SKM-1 treated with dmso at 0.1 percent for 144 hours (cell line): ENCODE results near the gene LNX2.
"Not testable (repeated sequence)": the region's sequence is repeated elsewhere in the genome, so short reads cannot be mapped to it uniquely, and the experiment has no call there.

ENCODE experiments used
- DNase-seq: peaks from one replicate; lab custom pipeline; 2025; ENCODE audit not compliant: unreplicated experiment; lab: John Stamatoyannopoulos, UW

The LNX2 gene

DNA sequence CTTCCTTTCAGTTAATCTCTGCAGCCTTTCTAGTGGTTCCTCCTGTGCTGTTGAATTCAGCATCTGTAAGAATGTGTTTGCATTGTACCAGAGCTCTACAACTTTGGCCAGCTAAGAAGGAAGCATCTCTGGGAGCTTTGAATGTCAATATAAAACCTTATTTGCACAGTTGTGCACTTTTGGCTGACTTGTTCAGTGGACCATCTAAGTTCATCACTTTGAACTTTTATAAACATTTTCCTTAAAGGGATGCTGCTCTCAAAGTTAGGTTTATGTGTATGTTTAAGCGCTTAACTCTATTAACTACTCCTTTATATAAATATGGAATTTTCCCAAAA lies 16.9 kb upstream of the LNX2 start:
- no peak for DNase-seq

DNA sequence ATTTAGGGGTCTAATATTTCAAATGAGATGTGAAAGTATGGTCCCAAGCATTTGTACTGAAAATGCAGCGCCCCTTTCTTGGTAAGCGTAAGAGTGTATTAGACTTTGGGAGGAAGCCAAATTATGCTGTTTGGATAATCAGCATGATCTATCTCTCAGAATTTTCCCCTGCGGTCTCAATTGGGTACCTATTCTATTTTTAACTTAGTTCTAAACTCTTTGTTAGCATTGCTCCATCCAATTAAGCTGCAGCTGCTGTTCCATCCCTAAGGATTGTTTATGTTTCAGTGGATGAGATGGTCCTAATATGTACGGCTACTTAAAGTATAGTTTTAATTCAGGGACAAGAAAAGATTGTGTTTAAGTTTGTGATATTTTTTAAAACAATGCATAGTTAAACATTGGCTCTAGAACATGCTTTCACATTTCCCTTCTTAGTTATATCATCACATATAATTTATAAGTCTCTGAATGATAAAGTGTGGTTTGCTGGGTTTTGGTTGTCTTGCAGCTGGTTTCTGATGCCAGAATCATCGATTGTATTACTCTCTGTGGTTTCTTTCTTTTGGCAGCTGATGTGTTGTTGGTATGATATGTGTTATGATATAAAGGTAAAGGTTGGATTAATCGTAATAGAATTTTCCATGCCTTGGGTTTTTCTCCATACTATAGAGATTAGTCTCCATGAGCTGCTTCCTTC lies 16.4 kb upstream of the LNX2 start:
- no peak for DNase-seq

- peak; percentile 64 for DNase-seq
Measured at GRCh38 chr13:27635266-27635665, 14.9 kb upstream of the LNX2 start.

DNA sequence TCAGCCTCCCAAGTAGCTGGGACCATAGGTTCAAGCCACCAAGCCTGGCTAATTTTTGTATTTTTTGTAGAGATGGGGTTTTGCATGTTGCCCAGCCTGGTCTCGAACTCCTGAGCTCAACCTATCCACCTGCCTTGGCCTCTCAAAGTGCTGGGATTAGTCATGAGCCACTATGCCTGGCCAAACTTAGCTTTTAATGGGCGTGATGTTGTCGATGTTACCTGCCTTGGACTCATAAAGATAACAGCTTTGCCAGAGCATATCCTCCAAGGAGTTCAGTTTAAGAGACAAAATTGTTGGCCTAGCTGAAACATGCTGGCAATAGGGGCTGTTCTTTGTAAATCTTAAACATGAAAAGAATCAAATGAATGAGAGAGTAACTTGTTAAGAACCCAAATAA lies 14.5 kb upstream of the LNX2 start:
- DNase-seq, result no peak

GRCh38 chr13:27634231-27634630 lies 13.9 kb upstream of the LNX2 start:
- DNase-seq, result no peak

GRCh38 chr13:27632648-27633047 lies 12.3 kb upstream of the LNX2 start:
- DNase-seq, result no peak

DNA sequence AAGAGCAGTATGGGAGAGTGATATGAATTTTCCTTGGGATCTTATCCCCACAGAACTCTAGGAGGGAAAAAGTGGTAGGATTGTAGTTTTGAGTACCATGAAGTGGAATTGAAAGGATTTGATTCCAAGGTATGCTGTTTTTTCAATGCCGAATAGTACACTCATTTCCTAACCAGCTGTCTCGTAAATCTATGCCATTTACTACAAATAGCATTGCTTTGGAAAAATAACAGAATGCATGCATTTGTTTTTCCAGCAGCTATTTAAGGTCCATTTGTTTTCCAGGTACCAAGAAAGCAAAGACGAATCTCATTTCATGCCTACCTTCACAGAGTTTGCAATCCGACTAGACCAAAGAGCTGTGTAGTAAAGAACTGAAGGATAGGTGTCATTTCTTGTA lies 11.9 kb upstream of the LNX2 start:
- DNase-seq, result no peak

GRCh38 chr13:27631665-27632064 lies 11.3 kb upstream of the LNX2 start:
- DNase-seq, result no peak

DNA sequence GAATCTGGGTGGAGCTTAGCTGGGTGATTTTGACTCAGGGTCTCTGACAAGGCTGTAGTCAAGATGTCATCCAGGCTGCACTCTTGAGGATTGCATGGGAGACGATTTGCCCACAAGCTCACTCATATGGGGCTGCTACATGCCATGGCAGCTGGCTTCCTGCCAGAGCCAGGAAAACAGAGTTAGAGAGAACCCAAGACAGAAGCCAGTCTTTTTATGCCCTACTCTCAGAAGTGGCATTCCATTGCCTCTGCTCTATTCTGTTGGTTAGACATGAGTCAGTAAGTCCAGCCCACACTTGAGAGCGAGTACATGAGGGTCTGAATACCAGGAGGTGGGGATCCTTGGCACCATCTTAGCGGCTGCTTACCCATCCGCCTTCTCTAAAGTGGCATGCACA lies 10.8 kb upstream of the LNX2 start:
- no peak for DNase-seq

GRCh38 chr13:27628766-27629165 lies 8.4 kb upstream of the LNX2 start:
- not testable (repeated sequence) for DNase-seq

GRCh38 chr13:27628081-27628480 lies 7.8 kb upstream of the LNX2 start:
- DNase-seq, result no peak

GRCh38 chr13:27627380-27627779 lies 7.1 kb upstream of the LNX2 start:
- no peak for DNase-seq

DNA sequence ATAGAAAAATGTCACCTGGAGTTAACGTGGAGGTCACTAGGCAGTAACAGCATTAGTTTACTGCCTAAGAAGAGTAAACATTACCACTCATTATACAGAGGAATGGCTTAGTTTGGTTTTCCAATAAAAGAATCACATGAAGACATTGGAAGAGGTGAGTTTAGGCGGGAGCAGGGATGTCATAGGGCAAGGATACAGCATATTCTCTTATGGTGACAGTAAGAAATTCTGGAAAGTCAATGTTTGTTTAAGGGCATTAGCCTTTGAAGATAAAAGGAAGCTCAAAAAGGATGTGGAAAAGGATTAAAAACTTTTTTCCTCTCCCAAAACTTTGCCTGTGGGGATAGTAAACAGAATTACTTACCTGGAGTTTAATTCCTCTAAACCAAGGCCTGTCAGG lies 5.5 kb upstream of the LNX2 start:
- DNase-seq, result no peak

DNA sequence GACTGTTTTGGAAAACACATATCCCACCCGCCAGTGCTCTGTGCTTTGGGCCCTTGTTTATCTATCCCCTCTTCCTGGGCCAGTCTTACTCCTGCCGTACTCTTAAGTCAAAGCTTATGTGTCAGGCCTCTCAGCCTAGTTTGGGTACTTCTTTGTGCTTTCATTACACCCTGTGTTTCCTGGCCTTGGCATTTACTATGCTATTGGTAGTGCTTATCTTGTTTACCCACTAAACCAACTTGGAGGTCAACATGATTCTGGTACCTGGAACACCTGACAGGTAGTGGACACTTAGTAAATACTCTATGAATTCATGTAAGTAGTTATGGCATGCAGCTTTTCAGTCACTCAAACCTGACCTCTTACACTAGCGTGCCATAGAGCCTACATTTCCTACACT lies 3.7 kb upstream of the LNX2 start:
- no peak for DNase-seq

DNA sequence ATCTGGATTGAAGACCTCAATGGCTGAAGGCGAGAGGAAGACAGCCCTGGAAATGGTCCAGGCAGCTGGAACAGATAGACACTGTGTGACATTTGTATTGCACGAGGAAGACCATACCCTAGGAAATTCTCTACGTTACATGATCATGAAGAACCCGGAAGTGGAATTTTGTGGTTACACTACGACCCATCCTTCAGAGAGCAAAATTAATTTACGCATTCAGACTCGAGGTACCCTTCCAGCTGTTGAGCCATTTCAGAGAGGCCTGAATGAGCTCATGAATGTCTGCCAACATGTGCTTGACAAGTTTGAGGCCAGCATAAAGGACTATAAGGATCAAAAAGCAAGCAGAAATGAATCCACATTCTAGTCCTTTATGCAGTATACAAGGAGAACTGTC lies 2.6 kb upstream of the LNX2 start:
- DNase-seq, result no peak

- DNase-seq, result peak; percentile 53
Measured at GRCh38 chr13:27622102-27622820, 1.9 kb upstream of the LNX2 start.

GRCh38 chr13:27621366-27622101 lies 1.2 kb upstream of the LNX2 start, which contains the start of gene POLR1D:
Gene POLR1D, plus strand, starts transcription at chr13:27621892. Its CDS starts 92 bp downstream, at chr13:27621984.
- DNase-seq, result peak; percentile 66

- DNase-seq, result no peak
Measured at GRCh38 chr13:27621116-27621365, 712 bp upstream of the LNX2 start.

DNA sequence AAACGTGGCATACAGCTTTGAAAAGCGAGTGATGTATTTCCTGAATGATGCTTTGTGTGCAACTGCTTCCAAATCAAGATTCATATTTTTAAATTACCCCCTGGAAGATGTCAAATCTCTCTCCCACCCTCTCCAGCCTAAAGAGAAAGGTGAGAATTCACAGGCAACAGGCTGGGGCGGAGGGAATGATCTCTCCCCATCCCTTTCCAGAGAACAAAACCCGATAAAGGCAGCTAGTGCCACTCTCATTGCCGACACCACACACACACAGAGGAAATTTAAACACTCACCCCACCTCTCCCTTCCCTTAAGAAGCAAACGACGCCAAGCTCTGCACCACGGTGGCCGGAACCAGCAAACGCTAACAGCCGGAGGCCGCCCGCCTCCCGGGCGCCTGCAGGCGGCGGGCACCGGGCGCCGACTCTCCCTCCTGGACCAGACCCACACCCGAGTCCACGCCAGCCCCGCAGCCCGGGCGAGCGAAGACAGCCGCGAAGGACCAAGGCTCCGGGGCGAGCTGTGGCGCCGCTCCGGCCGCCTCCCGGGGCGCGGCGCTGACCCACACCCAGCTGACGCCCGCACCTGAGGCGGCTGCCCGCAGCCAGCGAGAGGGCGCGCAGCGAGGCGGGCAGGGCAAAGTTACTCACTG lies 477 bp downstream of the LNX2 start:
- no peak for DNase-seq

DNA sequence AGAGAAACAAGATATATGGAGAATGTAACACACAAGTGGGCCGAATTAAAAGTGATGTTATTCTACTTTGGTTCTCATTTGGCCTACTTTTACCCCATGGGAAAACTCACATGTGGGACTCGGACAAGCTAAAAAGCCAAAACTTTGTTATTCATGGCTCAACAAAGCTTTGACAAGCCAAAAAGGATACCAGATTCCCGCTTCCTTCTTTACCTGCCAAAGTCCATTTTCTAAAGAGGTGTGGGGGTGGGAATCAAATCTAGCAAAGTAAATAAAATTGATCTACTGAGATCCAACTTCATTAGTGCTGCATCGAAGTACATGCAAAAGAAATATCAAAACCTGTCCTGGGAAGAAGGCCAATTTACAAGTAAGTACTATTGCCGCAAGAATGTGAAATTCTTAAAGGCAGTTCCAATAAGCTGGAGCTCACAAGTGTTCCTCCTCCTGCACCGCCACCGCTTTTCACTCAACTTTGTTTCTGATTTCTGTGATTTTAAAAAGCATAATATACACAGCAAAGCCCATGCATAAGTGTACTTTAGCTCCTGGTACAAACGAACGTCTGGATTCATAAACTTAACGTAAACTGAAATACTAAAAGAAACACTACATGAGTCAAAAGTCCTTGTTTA lies 1.1 kb downstream of the LNX2 start:
- DNase-seq, result no peak

DNA sequence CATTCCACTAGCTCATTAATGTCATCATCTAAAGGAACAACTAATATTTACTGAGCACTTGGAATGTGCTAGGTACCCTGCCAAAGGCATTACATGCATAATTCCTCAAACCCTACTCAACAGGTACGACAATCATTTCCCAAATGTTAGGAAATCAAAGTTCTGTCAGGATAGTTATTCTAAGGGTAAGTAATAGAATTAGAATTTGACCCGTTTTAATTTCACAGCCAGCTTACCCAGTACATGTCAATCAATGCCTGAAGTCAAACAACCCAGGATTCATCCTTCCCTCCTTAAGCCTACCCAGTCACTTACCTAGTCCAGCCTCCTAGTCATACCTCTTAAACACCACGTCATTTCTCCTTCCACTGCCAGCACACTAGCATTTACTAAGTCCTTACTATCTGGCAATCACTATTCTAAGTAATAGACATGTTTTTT lies 2.4 kb downstream of the LNX2 start:
- DNase-seq, result no peak
